ENCODE measurements around the gene CRYBG1. TPM values are rescaled to one million over a fixed set of nuclear protein-coding genes. Genes with fewer than 3 reads are reported as not detected.

CRYBG1 gene
- total RNA-seq, 1 donor from 2014 or later, result 16.9 TPM

- DNase-seq (ENCODE audit: low spot score), result no peak
Observed at GRCh38 chr6:106522562-106523250, 162.2 kb downstream of the CRYBG1 start.

- no peak for DNase-seq (ENCODE audit: low spot score)
Observed at GRCh38 chr6:106525107-106525881, 164.8 kb downstream of the CRYBG1 start.

GRCh38 chr6:106525882-106526275 lies 165.4 kb downstream of the CRYBG1 start:
- no peak for DNase-seq (ENCODE audit: low spot score)

GRCh38 chr6:106527117-106527516 lies 166.6 kb downstream of the CRYBG1 start:
- DNase-seq (ENCODE audit: low spot score), result no peak

- DNase-seq (ENCODE audit: low spot score), result no peak
Observed at GRCh38 chr6:106527979-106528378, 167.5 kb downstream of the CRYBG1 start.

GRCh38 chr6:106528521-106528920 lies 168.0 kb downstream of the CRYBG1 start:
- DNase-seq (ENCODE audit: low spot score), result no peak

- DNase-seq (ENCODE audit: low spot score), result no peak
Observed at GRCh38 chr6:106529438-106529837, 168.9 kb downstream of the CRYBG1 start.

GRCh38 chr6:106530026-106530425 lies 169.5 kb downstream of the CRYBG1 start:
- DNase-seq (ENCODE audit: low spot score), result peak; percentile 35

GRCh38 chr6:106530502-106530901 lies 170.0 kb downstream of the CRYBG1 start:
- DNase-seq (ENCODE audit: low spot score), result no peak

- no peak for DNase-seq (ENCODE audit: low spot score)
Observed at GRCh38 chr6:106533054-106533453, 172.5 kb downstream of the CRYBG1 start.

GRCh38 chr6:106534004-106534403 lies 173.5 kb downstream of the CRYBG1 start:
- no peak for DNase-seq (ENCODE audit: low spot score)

- no peak for DNase-seq (ENCODE audit: low spot score)
Observed at GRCh38 chr6:106534564-106534982, 174.1 kb downstream of the CRYBG1 start.

- DNase-seq (ENCODE audit: low spot score), result no peak
Observed at GRCh38 chr6:106535012-106535411, 174.5 kb downstream of the CRYBG1 start.

- no peak for DNase-seq (ENCODE audit: low spot score)
Observed at GRCh38 chr6:106536357-106536756, 175.8 kb downstream of the CRYBG1 start.

GRCh38 chr6:106536851-106537250 lies 176.3 kb downstream of the CRYBG1 start:
- DNase-seq (ENCODE audit: low spot score), result no peak

- DNase-seq (ENCODE audit: low spot score), result no peak
Observed at GRCh38 chr6:106537662-106538061, 177.1 kb downstream of the CRYBG1 start.

- DNase-seq (ENCODE audit: low spot score), result no peak
Observed at GRCh38 chr6:106538145-106538544, 177.6 kb downstream of the CRYBG1 start.

GRCh38 chr6:106539936-106540335 lies 179.4 kb downstream of the CRYBG1 start:
- no peak for DNase-seq (ENCODE audit: low spot score)

- no peak for DNase-seq (ENCODE audit: low spot score)
Observed at GRCh38 chr6:106540432-106540831, 179.9 kb downstream of the CRYBG1 start.

GRCh38 chr6:106540907-106541306 lies 180.4 kb downstream of the CRYBG1 start:
- no peak for DNase-seq (ENCODE audit: low spot score)

- no peak for DNase-seq (ENCODE audit: low spot score)
Observed at GRCh38 chr6:106546261-106546690, 185.8 kb downstream of the CRYBG1 start.

GRCh38 chr6:106546691-106547414 lies 186.3 kb downstream of the CRYBG1 start:
- DNase-seq (ENCODE audit: low spot score), result no peak
